IPS-NIHi7 (cell line): Measurements from ENCODE around the gene ROR2.

Source experiments
- DNase-seq: peaks from one replicate; pipeline ENCODE4 v3.0.0; 2012; ENCODE audit warnings: mixed read lengths; ENCODE audit errors: extremely low spot score

The ROR2 gene

DNA sequence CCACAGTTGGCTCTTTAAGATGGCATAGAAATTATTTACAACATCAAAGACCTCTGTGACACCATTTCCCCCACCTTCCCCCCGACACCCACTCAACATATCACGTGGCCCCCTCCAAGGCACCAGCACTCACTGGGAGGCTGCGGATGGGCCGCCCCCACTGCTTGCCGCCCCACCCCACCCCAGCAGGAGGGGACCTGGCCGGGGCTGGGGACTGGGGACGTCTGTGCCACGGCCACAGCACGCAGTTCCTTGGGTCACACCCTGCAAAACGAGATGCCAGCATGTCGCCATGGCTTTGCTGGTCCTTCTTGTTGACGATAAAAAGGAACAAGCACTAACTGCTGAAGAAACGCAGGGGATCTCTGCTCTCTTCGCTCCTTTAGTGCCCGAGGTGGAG is 269.0 kb downstream of the ROR2 start:
- DNase-seq = no peak

DNA sequence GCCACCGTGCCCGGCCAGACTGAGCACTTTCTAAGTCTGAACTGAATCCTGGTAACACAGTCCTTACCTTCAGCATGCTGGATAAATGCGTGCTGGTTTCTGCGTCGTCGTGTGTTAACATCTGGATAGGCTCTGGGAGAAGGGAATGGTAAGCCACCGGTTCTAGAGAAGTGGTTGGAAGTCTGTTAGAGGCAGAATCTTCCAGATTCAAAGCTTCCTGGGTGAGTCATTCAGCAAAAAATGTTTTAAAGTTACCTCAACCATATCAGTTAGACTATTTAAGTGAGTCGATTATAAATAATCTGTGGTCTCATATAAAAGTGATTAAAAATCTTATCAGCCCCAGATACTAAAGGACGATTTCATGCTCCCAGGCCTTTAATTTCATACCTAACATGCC is 269.9 kb downstream of the ROR2 start:
- no peak for DNase-seq

- no peak for DNase-seq
Observed at GRCh38 chr9:91678807-91679580, 271.0 kb downstream of the ROR2 start.

- no peak for DNase-seq
Observed at GRCh38 chr9:91677822-91678436, 272.1 kb downstream of the ROR2 start.

DNA sequence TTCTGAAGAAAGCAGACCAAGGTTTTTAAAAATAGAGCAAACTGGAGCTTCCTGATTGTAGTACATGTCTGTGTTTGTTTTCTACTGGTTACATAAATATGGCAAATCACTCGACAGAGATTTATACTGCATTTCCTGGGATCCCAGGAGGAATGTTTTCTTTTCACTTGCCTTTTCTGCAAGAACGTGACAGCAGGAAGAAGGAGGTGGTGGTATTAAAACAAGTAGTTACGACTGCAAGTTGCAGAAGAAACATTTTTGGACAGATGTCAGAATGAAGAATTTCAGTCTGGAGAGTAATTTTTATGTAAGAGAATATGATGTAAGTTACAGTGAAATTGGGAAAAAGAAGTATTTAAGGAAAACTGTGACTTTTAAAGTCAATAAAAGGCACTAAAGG is 272.7 kb downstream of the ROR2 start:
- no peak for DNase-seq

- no peak for DNase-seq
Observed at GRCh38 chr9:91676046-91676445, 274.0 kb downstream of the ROR2 start.

- no peak for DNase-seq
Observed at GRCh38 chr9:91664663-91665062, 285.4 kb downstream of the ROR2 start.

- DNase-seq = no peak
Observed at GRCh38 chr9:91663858-91664257, 286.2 kb downstream of the ROR2 start.

- no peak for DNase-seq
Observed at GRCh38 chr9:91661451-91661850, 288.6 kb downstream of the ROR2 start.

GRCh38 chr9:91660521-91660920 is 289.5 kb downstream of the ROR2 start:
- no peak for DNase-seq

GRCh38 chr9:91659529-91660495 is 290.2 kb downstream of the ROR2 start:
- peak; percentile 73 for DNase-seq

DNA sequence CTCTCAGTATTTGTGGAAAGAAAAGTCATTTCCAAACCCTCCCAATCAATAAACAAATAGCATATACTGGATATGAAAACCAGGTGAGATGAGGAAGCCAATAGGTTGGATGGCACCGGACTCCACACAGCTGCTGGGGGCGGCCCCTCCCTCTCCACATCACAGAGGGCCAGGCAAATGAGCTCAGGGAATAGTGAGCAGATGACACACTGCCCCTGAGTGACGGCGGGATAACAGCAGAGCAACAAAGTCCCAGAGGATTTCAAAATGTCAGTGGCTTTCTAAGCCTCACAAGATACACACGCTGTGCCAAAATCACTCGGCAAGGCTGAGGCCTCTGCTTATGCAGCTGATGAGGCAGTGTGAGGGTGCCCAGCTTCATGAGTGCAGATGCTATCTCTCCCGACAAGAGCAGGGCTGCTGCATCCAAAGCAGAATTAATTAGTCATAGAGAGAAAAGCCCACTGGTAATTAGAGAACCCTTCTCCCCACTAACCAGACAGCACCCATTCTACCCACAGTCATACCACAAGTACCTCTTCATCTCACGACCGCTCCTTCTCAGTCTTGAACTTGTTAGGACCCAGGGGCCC is 291.4 kb downstream of the ROR2 start:
- no peak for DNase-seq

DNA sequence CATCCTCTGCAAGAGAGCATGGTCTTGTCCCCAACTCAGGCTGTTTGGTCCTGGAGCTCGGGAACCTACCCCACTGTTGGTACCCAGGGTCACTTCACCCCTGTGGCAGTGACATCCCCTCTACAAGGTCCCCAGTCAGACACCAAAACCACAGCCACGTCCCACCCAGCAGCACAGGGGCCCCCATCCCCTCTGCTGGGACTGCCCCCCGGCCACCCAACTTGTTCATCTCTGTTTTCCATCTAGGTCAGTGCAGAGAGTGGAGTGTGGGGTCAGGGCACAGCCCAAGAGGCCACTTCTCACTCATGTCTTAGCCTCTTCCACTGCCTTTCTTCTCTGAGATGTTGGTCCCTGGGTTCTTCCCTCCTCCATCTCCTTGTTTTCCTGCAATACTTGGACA is 292.5 kb downstream of the ROR2 start:
- DNase-seq = no peak

DNA sequence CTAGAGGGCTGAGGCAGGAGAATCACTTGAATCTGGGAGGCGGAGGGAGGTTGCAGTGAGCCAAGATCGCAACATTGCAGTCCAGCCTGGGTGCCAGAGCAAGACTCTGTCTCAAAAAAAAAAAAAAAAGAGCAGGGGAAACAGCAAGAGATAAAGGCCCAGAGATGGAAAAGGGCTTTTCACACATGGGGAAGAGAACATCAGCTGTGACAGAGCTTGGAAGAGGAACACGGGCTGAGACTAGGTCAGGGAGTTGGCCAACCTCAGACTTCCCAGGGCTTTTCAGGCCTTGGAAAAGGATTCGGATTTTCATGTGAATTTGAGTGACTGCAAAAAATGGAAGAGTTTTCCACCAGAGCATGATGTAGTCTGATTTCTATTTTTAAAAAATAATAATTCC is 294.4 kb downstream of the ROR2 start:
- no peak for DNase-seq

GRCh38 chr9:91655215-91655614 is 294.8 kb downstream of the ROR2 start:
- no peak for DNase-seq

- DNase-seq = no peak
Observed at GRCh38 chr9:91654527-91654926, 295.5 kb downstream of the ROR2 start.

- peak; percentile 38 for DNase-seq
Observed at GRCh38 chr9:91647371-91647770, 302.7 kb downstream of the ROR2 start.

GRCh38 chr9:91646702-91647101 is 303.3 kb downstream of the ROR2 start:
- DNase-seq = no peak

DNA sequence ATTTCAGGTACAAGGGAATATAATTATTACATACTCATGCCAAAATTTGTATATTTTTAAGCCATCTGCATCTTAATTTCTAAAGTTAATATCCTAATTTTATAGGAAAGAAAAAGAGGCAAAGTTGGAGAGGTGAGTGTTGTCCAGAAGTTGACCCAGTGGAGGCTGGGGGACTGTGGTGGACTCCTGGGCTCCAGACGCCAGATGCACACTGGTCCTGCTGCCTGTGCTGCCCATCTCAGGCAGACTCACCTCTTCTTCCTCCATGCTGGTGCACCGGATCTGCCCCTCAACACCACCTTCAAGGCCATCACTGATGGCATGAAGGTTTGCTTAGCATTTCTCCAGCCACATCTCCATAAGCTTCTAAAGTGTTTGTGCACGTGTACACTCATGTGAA is 305.6 kb downstream of the ROR2 start:
- no peak for DNase-seq

DNA sequence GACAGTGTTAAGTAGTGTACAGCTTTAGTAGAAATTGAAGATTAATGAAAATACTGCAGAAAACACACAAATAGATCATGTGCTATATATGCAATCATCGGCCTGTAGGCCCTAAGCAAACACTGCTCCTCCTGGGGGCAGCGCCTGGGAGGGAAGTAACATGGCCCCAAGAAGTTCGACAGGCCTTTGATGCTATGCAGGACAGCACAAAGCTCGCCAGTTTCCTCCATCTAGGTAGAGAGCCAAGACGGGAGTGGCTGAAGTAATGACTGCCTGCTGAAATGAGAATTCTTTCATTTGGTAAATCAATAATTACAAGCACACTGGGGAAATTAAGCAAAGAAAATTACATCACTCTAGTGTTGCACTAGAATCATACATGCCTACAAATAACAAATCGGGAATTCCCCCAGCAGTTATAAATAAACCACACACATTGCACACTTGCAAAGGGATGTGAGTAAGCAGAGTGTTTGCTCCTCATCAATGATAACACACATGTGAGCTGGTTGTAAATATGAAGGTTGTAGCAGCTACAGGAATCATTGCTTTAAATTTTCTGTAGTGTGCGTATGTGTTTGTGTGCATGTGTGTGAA is 306.4 kb downstream of the ROR2 start:
- DNase-seq = no peak

DNA sequence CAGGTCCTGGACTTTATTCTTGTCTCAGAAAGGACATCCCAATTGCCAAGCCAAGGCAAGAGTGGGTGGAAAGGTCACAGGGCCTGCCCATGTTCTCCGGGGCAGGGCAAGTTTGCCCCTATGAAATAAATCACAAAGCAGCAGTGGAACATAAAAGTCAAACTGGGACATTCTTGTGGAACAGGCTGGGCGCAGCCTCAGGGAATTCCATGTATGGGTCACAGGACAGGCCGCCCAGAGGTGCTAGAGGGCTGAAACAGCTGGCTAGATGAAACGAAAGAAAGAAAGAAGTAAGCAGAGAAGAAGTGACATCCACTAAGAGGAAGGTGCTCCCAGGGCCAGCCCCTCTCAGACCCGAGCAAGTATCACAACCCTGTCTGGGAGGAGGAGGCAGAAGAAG is 307.3 kb downstream of the ROR2 start:
- DNase-seq = no peak

GRCh38 chr9:91640428-91640827 is 309.6 kb downstream of the ROR2 start:
- DNase-seq = no peak
